ENCODE measurements around the gene MPDZ. TPM values are rescaled to one million over a fixed set of nuclear protein-coding genes. Genes with fewer than 3 reads are reported as not detected.

MPDZ gene
- total RNA-seq, 4 donors from 2014 or later = 17.9 to 29.6 (median 23.5) TPM

- in situ Hi-C loops (cut with MboI; ENCODE audit: low sequenced_read_pairs in 4 of 4) = no loop called here
- ATAC-seq = peak; percentile 73 to 79
- Histone ChIP-seq H3K4me3 (peak overlapping the region; percentile 63 to 87 (median 84)), H3K9me3 (no peaks in the 10 kb centered on the region), H3K36me3 (no peaks in the 10 kb centered on the region), H3K4me1 (peaks cover 16 to 24% of the 10 kb centered on the region in 2 donors), H3K27me3 (no peaks in the 10 kb centered on the region), H3K27ac (peak overlapping the region; percentile 90 to 96 (median 92))
- TF ChIP-seq CTCF (IDR thresholded peaks at IDR 0.05 in 4 of 5, conservative IDR thresholded peaks at IDR 0.05 in 1 of 5) (peak in 2 of 5 experiments; percentile 19 to 34), POLR2A (IDR thresholded peaks at IDR 0.05) (peak in 1 of 2 donors; percentile 37)
- intact Hi-C loops (cut with DNase I; ENCODE audit: low total_unique reads) = loop anchor here (10.0 kb wide), 1 partner anchor 64 kb away; no protein-coding TSS in a partner anchor
- DNase-seq = peak; percentile 26 to 43
Measured at GRCh38 chr9:13278368-13279246, 885 bp downstream of the MPDZ start.

GRCh38 chr9:13278023-13278367 is 1.5 kb downstream of the MPDZ start:
- Histone ChIP-seq H3K27me3 (no peaks in the 10 kb centered on the region), H3K9me3 (no peaks in the 10 kb centered on the region), H3K27ac (peak overlapping the region; percentile 90 to 96 (median 92)), H3K36me3 (no peaks in the 10 kb centered on the region), H3K4me3 (peak overlapping the region; percentile 63 to 87 (median 84)), H3K4me1 (peaks cover 16 to 24% of the 10 kb centered on the region in 2 donors)
- in situ Hi-C loops (cut with MboI; ENCODE audit: low sequenced_read_pairs in 4 of 4) (no loop called here), intact Hi-C loops (cut with DNase I; ENCODE audit: low total_unique reads) (loop anchor here (10.0 kb wide), 1 partner anchor 63 kb away; no protein-coding TSS in a partner anchor)
- TF ChIP-seq CTCF (IDR thresholded peaks at IDR 0.05 in 4 of 5, conservative IDR thresholded peaks at IDR 0.05 in 1 of 5) (no peak), POLR2A (IDR thresholded peaks at IDR 0.05) (no peak)
- ATAC-seq (peak in 1 of 2 donors; percentile 3), DNase-seq (no peak)

GRCh38 chr9:13274886-13275641 is 4.4 kb downstream of the MPDZ start:
- TF ChIP-seq POLR2A (IDR thresholded peaks at IDR 0.05) = no peak
- no peak for TF ChIP-seq CTCF (IDR thresholded peaks at IDR 0.05 in 4 of 5, conservative IDR thresholded peaks at IDR 0.05 in 1 of 5)
- peaks cover 21 to 26% of the 10 kb centered on the region in 2 donors for H3K4me1 ChIP-seq
- H3K27me3 ChIP-seq = no peaks in the 10 kb centered on the region
- DNase-seq (no peak), ATAC-seq (no peak)
- H3K27ac ChIP-seq = peak overlapping the region; percentile 35 to 62 (median 52)
- in situ Hi-C loops (cut with MboI; ENCODE audit: low sequenced_read_pairs in 4 of 4) = no loop called here
- H3K4me3 ChIP-seq = peak overlapping the region in 1 of 4 donors; percentile 2
- H3K9me3 ChIP-seq = no peaks in the 10 kb centered on the region
- no peaks in the 10 kb centered on the region for H3K36me3 ChIP-seq
- intact Hi-C loops (cut with DNase I; ENCODE audit: low total_unique reads) = loop anchor here (10.0 kb wide), 1 partner anchor 60 kb away; no protein-coding TSS in a partner anchor

- H3K4me3 ChIP-seq = no peak overlapping the region
- H3K27ac ChIP-seq = no peak overlapping the region
- H3K27me3 ChIP-seq = no peaks in the 10 kb centered on the region
- ATAC-seq = no peak
- H3K36me3 ChIP-seq = no peaks in the 10 kb centered on the region
- H3K4me1 ChIP-seq = peaks cover 55 to 56% of the 10 kb centered on the region in 2 donors
- TF ChIP-seq CTCF (IDR thresholded peaks at IDR 0.05 in 4 of 5, conservative IDR thresholded peaks at IDR 0.05 in 1 of 5) (no peak), POLR2A (IDR thresholded peaks at IDR 0.05) (no peak)
- in situ Hi-C loops (cut with MboI; ENCODE audit: low sequenced_read_pairs in 4 of 4) = no loop called here
- no peaks in the 10 kb centered on the region for H3K9me3 ChIP-seq
- intact Hi-C loops (cut with DNase I; ENCODE audit: low total_unique reads) = loop anchor here (10.0 kb wide), 1 partner anchor 56 kb away; no protein-coding TSS in a partner anchor
- no peak for DNase-seq
Measured at GRCh38 chr9:13270734-13271133, 8.8 kb downstream of the MPDZ start.

All from gastrocnemius medialis (tissue), 4 donors.